BLaER1 (cell line): ENCODE results near the gene EHD4.

ENCODE experiments used
- H3K27ac ChIP-seq: shearing (Covaris generic); formaldehyde crosslinking; 2 replicates; pipeline ENCODE4 v1.8.1; 2022
- H3K27me3 ChIP-seq: shearing (Covaris generic); formaldehyde crosslinking; 2 replicates; pipeline ENCODE4 v1.8.1; 2022
- H3K36me3 ChIP-seq: shearing (Covaris generic); formaldehyde crosslinking; 2 replicates; pipeline ENCODE4 v1.8.1; 2022
- H3K4me1 ChIP-seq: shearing (Covaris generic); formaldehyde crosslinking; 2 replicates; pipeline ENCODE4 v1.8.1; 2022
- H3K4me2 ChIP-seq: shearing (Covaris generic); formaldehyde crosslinking; 2 replicates; pipeline ENCODE4 v1.8.1; 2022
- H3K4me3 ChIP-seq: shearing (Covaris generic); formaldehyde crosslinking; 2 replicates; pipeline ENCODE4 v1.8.1; 2022
- H3K9ac ChIP-seq: shearing (Covaris generic); formaldehyde crosslinking; 2 replicates; pipeline ENCODE4 v1.8.1; 2022
- H3K9me3 ChIP-seq: shearing (Covaris generic); formaldehyde crosslinking; 2 replicates; pipeline ENCODE4 v1.8.1; 2022
- H4K20me1 ChIP-seq: shearing (Covaris generic); formaldehyde crosslinking; 2 replicates; pipeline ENCODE4 v1.8.1; 2022
- Cebpa-rat ChIP-seq: shearing (Covaris generic); IDR thresholded peaks from 2 replicates; pipeline ENCODE4 v1.8.1; 2022

The EHD4 gene

GRCh38 chr15:41905036-41905793 lies 67.1 kb downstream of the EHD4 start:
- Histone ChIP-seq H4K20me1 (peaks cover 7% of the 10 kb centered on the region; the same call in 1 of the 2 replicates), H3K4me3 (no peak overlapping the region), H3K9ac (no peak overlapping the region), H3K4me2 (0 out of 2 replicates have a peak overlapping the region, but pooled peaks have one; percentile 73), H3K27me3 (no peaks in the 10 kb centered on the region), H3K4me1 (peaks cover 56% of the 10 kb centered on the region), H3K27ac (0 out of 2 replicates have a peak overlapping the region, but pooled peaks have one; percentile 0), H3K9me3 (peaks cover 20% of the 10 kb centered on the region), H3K36me3 (peaks cover 46% of the 10 kb centered on the region)
- no peak for TF ChIP-seq Cebpa-rat

DNA sequence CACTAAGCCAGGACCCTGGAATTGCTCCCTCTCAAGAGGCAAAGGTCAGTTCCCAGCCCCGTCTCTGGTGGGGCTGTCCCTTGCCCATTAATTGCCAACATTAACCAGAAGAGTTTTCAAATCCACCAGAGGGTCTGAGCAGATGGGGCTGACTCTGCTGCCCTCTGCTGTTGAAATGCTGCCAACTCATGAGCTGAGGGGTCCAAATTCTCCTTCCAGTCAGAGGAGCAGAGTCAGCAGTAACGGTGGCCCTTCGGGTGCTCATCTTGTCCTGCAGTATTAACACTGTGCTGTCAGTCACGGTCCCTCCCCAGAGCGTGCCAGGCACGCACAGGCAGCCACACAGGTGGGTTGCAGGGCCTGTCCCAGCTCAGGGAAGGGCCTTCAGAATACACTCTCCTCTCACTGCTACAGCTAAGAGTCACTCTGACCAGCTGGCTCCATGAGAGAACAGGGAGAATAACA lies 67.8 kb downstream of the EHD4 start:
- Histone ChIP-seq H3K4me3 (no peak overlapping the region), H3K4me1 (peaks cover 56% of the 10 kb centered on the region), H3K27me3 (no peaks in the 10 kb centered on the region), H3K9me3 (peaks cover 20% of the 10 kb centered on the region), H3K4me2 (peak overlapping the region; percentile 73), H3K36me3 (peaks cover 44% of the 10 kb centered on the region), H3K27ac (0 out of 2 replicates have a peak overlapping the region, but pooled peaks have one; percentile 0), H3K9ac (no peak overlapping the region), H4K20me1 (peaks cover 7% of the 10 kb centered on the region; the same call in 1 of the 2 replicates)
- no peak for TF ChIP-seq Cebpa-rat

- no peak for TF ChIP-seq Cebpa-rat
- Histone ChIP-seq H3K4me1 (peaks cover 64% of the 10 kb centered on the region), H3K36me3 (peaks cover 36% of the 10 kb centered on the region), H4K20me1 (peaks cover 7% of the 10 kb centered on the region; the same call in 1 of the 2 replicates), H3K4me3 (no peak overlapping the region), H3K9ac (peak overlapping the region; percentile 30; the same call in 1 of the 2 replicates), H3K4me2 (peak overlapping the region; percentile 73), H3K27ac (0 out of 2 replicates have a peak overlapping the region, but pooled peaks have one; percentile 3), H3K27me3 (no peaks in the 10 kb centered on the region), H3K9me3 (peaks cover 20% of the 10 kb centered on the region)
These were observed 68.6 kb downstream of the EHD4 start for GRCh38 chr15:41903782-41904181.

GRCh38 chr15:41901431-41901830 lies 70.9 kb downstream of the EHD4 start:
- Histone ChIP-seq H3K4me1 (peaks cover 80% of the 10 kb centered on the region), H4K20me1 (peaks cover 7% of the 10 kb centered on the region; the same call in 1 of the 2 replicates), H3K4me3 (no peak overlapping the region), H3K9ac (no peak overlapping the region; the same call in 1 of the 2 replicates), H3K36me3 (peaks cover 14% of the 10 kb centered on the region), H3K4me2 (peak overlapping the region; percentile 75), H3K27me3 (no peaks in the 10 kb centered on the region), H3K27ac (0 out of 2 replicates have a peak overlapping the region, but pooled peaks have one; percentile 50), H3K9me3 (peaks cover 10% of the 10 kb centered on the region)
- TF ChIP-seq Cebpa-rat = no peak

DNA sequence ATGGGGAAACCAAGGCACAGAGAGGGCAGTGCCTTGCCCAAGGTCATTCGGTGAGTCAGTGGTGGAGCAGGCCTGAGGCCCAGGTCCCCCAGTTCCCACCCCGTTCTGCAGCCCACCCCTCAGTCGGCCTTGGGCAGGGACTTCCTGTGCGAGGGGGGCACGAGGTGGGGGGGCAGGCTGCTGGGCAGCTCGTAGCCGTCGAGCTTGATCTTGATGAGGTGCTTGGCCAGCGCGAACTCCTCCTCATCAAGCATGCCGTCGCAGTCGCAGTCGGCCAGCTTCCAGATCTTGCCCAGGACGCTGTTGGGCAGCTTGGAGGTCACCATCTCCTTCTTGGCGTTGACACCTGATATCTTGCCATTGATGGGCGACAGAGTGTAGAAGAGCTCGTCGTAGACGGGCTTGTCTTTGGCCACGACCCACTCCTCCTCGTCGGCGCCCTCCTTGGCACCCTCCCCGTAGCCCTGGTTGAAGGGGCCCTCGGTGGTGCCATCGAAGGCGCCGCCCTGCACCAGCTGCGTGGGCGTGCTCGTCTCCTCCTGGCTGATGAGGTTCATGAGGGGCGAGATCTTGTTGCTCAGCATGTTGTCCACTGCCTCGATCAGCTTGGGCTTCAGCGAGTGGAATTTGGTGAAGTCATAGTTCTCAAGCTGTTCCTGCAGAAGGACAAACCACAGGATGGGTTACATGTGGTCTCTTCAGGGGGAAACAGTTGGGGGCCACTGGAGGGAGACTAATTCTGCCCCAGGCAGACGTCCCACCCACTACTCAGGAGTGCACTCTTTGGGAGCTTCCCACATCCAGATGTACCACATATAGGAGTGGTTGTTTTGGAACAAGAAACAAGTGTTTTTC lies 71.6 kb downstream of the EHD4 start:
- no peak for TF ChIP-seq Cebpa-rat
- peaks cover 7% of the 10 kb centered on the region; the same call in 1 of the 2 replicates for H4K20me1 ChIP-seq
- H3K27me3 ChIP-seq = no peaks in the 10 kb centered on the region
- peak overlapping the region; percentile 75 for H3K4me2 ChIP-seq
- peaks cover 8% of the 10 kb centered on the region for H3K36me3 ChIP-seq
- H3K27ac ChIP-seq = peak overlapping the region; percentile 50; the same call in 1 of the 2 replicates
- peaks cover 85% of the 10 kb centered on the region for H3K4me1 ChIP-seq
- peaks cover 3% of the 10 kb centered on the region for H3K9me3 ChIP-seq
- H3K9ac ChIP-seq = no peak overlapping the region
- H3K4me3 ChIP-seq = no peak overlapping the region

DNA sequence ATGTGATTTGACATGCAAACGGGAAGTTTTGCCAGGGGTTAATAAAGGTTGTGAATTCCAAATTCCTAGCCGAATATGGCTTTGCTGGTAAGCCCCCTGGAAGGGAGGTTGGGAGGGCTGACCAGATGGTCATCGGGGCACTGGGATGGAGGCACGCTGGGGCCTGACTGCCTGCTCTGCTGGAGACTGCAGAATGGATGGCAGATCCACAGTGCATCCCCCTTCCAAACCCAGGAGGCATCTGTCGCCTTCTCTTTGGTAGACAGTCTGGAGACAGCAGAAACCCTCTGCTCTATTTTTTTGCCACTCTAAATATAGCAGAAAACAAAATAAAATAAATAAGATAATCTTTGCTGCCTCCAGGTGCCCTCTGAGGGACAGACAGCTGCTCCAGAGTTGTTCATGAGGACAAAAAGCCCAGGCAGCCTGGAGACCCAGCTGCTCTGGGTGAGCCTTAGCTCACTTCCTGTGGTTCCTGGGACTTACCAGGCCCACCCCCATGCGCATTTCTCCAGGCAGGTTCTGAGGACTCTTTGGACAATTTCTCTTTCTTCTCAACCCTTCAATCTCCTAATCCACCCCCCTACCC lies 72.4 kb downstream of the EHD4 start:
- peak overlapping the region; percentile 75 for H3K4me2 ChIP-seq
- TF ChIP-seq Cebpa-rat = no peak
- peak overlapping the region; percentile 6; the same call in 1 of the 2 replicates for H3K9ac ChIP-seq
- H3K36me3 ChIP-seq = no peaks in the 10 kb centered on the region
- peaks cover 7% of the 10 kb centered on the region; the same call in 1 of the 2 replicates for H4K20me1 ChIP-seq
- no peaks in the 10 kb centered on the region for H3K27me3 ChIP-seq
- H3K27ac ChIP-seq = peak overlapping the region; percentile 50
- H3K9me3 ChIP-seq = no peaks in the 10 kb centered on the region
- H3K4me1 ChIP-seq = peaks cover 92% of the 10 kb centered on the region
- H3K4me3 ChIP-seq = no peak overlapping the region

DNA sequence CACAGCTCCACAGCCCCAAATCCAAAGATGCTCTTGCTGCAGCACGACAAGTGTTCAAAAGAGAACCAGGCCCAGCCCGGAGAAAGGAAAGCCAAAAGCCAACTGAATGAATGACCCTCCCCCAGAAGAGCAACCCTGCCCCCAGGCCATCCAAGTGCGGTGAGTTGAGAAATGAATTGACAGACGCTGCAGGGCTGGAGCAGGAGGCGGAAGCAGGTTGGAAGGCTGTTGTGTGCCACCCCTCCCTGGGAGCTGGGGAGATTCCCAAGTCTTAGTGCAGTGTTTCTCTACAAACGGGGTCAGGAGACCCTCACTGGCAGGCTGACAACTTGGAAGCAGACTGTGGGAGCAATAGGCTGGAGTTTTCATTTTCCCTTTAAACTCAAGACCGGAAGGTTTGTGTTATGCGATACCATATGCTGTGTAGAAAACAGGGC lies 75.0 kb downstream of the EHD4 start:
- H3K27ac ChIP-seq = peak overlapping the region; percentile 37
- TF ChIP-seq Cebpa-rat = no peak
- no peaks in the 10 kb centered on the region for H3K36me3 ChIP-seq
- no peaks in the 10 kb centered on the region for H3K9me3 ChIP-seq
- no peaks in the 10 kb centered on the region for H3K27me3 ChIP-seq
- H3K9ac ChIP-seq = 0 out of 2 replicates have a peak overlapping the region, but pooled peaks have one; percentile 51
- no peaks in the 10 kb centered on the region for H4K20me1 ChIP-seq
- H3K4me2 ChIP-seq = peak overlapping the region; percentile 59
- H3K4me3 ChIP-seq = no peak overlapping the region
- H3K4me1 ChIP-seq = peaks cover 96% of the 10 kb centered on the region

- H3K36me3 ChIP-seq = no peaks in the 10 kb centered on the region
- H3K4me2 ChIP-seq = peak overlapping the region; percentile 59
- peak overlapping the region; percentile 37 for H3K27ac ChIP-seq
- no peak overlapping the region for H3K9ac ChIP-seq
- no peaks in the 10 kb centered on the region for H3K9me3 ChIP-seq
- TF ChIP-seq Cebpa-rat = no peak
- no peaks in the 10 kb centered on the region for H3K27me3 ChIP-seq
- H3K4me3 ChIP-seq = no peak overlapping the region
- peaks cover 96% of the 10 kb centered on the region for H3K4me1 ChIP-seq
- no peaks in the 10 kb centered on the region for H4K20me1 ChIP-seq
These were observed 75.8 kb downstream of the EHD4 start for GRCh38 chr15:41896566-41896965.

GRCh38 chr15:41895957-41896356 lies 76.4 kb downstream of the EHD4 start:
- Histone ChIP-seq H3K4me2 (no peak overlapping the region), H3K9ac (no peak overlapping the region), H3K9me3 (no peaks in the 10 kb centered on the region), H3K4me3 (no peak overlapping the region), H3K27me3 (no peaks in the 10 kb centered on the region), H3K36me3 (no peaks in the 10 kb centered on the region), H4K20me1 (no peaks in the 10 kb centered on the region), H3K27ac (no peak overlapping the region; the same call in 1 of the 2 replicates), H3K4me1 (peaks cover 96% of the 10 kb centered on the region)
- TF ChIP-seq Cebpa-rat = no peak
